AG09319 (cell line): ENCODE measurements around the gene SYNPO.

Source experiments
- DNase-seq: peaks from one replicate; pipeline ENCODE4 v3.0.0-alpha.2; 2010; ENCODE audit warnings: low read depth; ENCODE audit errors: extremely low read depth
- CTCF ChIP-seq: IDR thresholded peaks from 2 replicates; pipeline ENCODE4 v1.5.1; 2011; ENCODE audit warnings: low read depth, mild to moderate bottlenecking, inconsistent platforms, low read length, moderate library complexity

SYNPO gene

GRCh38 chr5:150642991-150643710, 2.7 kb downstream of the SYNPO start:
- no peak for DNase-seq
- no peak for TF ChIP-seq CTCF

DNA sequence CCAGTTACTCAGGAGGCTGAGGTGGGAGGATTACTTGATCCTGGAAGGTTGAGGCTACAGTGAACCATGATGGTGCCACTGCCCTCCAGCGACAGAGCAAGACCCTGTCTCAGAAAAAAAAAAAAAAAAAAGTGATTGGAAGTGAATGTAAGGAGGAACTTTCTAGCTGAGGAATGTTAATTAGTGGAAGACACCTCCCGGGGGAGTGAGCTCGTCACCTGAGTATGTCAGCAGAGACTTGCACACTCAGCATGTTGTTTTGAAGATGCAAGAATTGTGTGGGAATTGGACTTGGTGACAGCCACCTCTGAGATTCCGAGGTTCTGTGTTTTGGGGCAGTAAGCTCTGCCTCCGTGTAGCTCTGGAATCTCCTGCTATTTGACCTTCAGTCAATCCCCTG, 3.6 kb downstream of the SYNPO start:
- TF ChIP-seq CTCF, result no peak

GRCh38 chr5:150644514-150644913, 4.1 kb downstream of the SYNPO start:
- DNase-seq, result no peak
- TF ChIP-seq CTCF, result no peak

More for the DNA sequence above, 3.6 kb downstream of the SYNPO start:
- DNase-seq, result no peak

DNA sequence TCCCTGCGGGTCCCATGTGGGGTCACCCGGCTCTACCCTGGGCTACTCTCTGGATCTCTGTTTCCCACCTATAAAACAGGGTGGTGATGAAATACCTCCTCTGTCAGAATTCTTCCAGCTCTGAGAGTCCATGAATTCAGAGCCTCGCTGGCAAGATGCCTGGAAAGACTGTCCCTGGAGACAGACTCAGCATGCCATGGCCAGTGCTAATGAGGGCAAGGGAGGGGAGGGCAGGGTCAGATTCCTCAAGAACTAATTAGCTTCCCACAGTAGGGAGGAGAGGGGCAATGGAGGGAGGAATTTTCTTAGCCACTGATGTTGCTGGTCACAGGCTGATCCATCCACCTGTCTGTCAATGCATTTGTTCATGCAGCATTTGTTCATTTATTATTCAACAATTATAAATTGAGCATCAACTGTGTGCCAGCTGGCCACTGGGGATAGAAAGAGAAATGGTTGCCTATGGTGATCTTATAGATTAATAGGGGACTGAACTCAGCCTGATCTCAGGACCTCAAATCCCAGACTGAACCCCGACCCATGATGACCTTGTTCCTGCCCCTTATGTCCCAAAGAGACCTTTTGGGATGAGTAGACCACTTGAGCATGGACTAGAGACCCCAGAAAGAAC, 4.7 kb downstream of the SYNPO start:
- no peak for TF ChIP-seq CTCF
- DNase-seq, result peak; percentile 78

DNA sequence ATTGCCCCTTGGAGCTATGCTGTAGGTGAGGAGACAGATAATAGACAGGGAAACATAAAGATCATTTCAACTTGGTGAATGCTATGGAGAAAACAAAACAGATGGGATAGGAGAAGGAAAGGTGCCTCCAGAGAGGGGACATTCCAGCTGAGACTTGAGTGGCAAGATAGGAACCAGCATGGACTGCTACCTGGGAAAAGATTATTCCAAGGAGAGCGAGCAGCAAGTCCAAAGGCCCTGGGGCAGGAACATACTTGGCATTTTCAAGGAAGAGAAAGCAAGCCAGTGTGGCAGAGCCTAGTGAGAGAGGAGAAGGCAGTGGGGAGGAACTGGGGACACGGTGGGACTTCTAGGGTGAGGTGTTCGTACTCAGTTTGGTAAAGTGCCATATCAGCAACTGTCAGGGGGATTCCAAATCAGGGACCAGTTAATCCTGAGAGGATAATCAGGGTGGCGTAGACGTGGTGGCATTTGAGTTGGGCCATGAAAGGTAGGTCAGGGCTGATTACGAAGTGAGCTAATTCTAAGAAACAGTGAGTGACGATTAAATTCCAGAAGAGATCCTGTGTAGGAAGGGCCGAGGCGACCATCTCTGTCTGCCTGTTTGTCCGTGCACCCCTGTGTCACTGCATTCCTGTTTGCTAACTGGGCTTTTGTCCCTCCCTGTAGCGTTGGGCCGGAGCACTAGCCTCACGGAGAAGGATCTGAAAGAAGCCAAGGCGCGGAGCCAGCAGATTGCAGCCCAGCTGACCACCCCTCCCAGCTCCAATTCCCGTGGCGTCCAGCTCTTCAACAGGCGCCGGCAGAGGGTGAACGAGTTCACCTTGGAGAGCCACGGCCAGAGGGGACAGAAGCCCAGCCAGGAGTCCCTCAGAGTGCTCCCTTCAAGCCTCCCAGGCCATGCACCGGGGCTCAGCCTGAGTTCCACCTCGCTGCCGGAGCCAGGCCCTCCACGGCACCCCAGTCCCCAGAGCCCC, 7.1 kb downstream of the SYNPO start:
- no peak for DNase-seq
- no peak for TF ChIP-seq CTCF

DNA sequence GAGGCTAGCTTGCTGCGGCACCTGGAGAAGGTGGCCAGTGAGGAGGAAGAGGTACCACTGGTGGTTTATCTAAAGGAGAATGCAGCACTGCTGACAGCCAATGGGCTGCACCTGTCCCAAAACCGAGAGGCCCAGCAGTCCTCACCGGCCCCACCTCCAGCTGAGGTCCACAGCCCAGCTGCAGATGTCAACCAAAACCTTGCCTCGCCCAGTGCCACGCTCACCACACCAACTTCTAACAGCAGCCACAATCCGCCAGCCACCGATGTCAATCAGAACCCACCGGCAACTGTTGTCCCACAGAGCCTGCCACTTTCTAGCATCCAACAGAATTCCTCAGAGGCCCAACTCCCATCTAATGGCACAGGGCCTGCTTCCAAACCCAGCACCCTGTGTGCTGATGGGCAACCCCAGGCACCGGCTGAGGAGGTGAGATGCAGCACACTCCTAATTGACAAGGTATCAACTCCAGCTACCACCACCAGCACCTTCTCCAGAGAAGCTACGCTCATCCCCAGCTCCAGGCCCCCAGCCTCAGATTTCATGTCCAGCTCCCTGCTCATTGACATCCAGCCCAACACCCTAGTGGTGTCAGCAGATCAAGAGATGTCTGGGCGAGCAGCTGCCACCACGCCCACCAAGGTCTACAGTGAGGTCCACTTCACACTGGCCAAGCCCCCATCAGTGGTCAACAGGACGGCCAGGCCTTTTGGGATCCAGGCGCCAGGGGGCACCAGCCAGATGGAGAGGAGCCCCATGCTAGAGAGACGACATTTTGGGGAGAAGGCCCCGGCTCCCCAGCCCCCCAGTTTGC, 8.0 kb downstream of the SYNPO start:
- no peak for DNase-seq
- TF ChIP-seq CTCF, result no peak
